Nephron progenitor cell (in vitro differentiated cells): ENCODE results near the gene CLK3.

Experiments
- DNase-seq: peaks from one replicate; pipeline ENCODE4 v3.0.0; 2021
- H3K27ac Mint-ChIP-seq: 2 replicates; pipeline ENCODE4 v1.8.0; 2021; ENCODE audit warnings: mild to moderate bottlenecking, moderate library complexity, mixed read lengths
- H3K27me3 Mint-ChIP-seq: 2 replicates; pipeline ENCODE4 v1.8.0; 2021; ENCODE audit warnings: mild to moderate bottlenecking, low read depth, mixed read lengths; ENCODE audit not compliant: poor library complexity
- H3K36me3 Mint-ChIP-seq: 2 replicates; pipeline ENCODE4 v1.8.0; 2021; ENCODE audit warnings: low read depth, mixed read lengths
- H3K4me1 Mint-ChIP-seq: 2 replicates; pipeline ENCODE4 v1.8.0; 2021; ENCODE audit warnings: mixed read lengths
- H3K4me3 Mint-ChIP-seq: 2 replicates; pipeline ENCODE4 v1.8.0; 2021; ENCODE audit warnings: mild to moderate bottlenecking, moderate library complexity, mixed read lengths
- H3K9me3 Mint-ChIP-seq: 2 replicates; pipeline ENCODE4 v1.8.0; 2021; ENCODE audit warnings: mild to moderate bottlenecking, moderate library complexity, mixed read lengths
- CTCF ChIP-seq: fragments of 200-600 bp; sonication (generic); IDR thresholded peaks from 2 replicates; pipeline ENCODE4 v1.5.0; 2021; ENCODE audit warnings: antibody characterized with exemption

CLK3 gene

GRCh38 chr15:74664670-74665069, 49.0 kb downstream of the CLK3 start:
- H3K4me1 Mint-ChIP-seq, result peaks cover 9% of the 10 kb centered on the region
- no peak for TF ChIP-seq CTCF
- DNase-seq, result no peak
- no peaks in the 10 kb centered on the region for H3K9me3 Mint-ChIP-seq
- H3K4me3 Mint-ChIP-seq, result no peak overlapping the region
- no peaks in the 10 kb centered on the region for H3K27me3 Mint-ChIP-seq
- peaks cover 22% of the 10 kb centered on the region for H3K36me3 Mint-ChIP-seq
- H3K27ac Mint-ChIP-seq, result peak overlapping the region; percentile 68

GRCh38 chr15:74667975-74668374, 52.3 kb downstream of the CLK3 start:
- peaks cover 9% of the 10 kb centered on the region for H3K4me1 Mint-ChIP-seq
- peaks cover 24% of the 10 kb centered on the region for H3K36me3 Mint-ChIP-seq
- TF ChIP-seq CTCF, result no peak
- H3K9me3 Mint-ChIP-seq, result no peaks in the 10 kb centered on the region
- H3K27me3 Mint-ChIP-seq, result no peaks in the 10 kb centered on the region
- no peak overlapping the region for H3K27ac Mint-ChIP-seq
- no peak overlapping the region for H3K4me3 Mint-ChIP-seq
- DNase-seq, result no peak

GRCh38 chr15:74669627-74670026, 54.0 kb downstream of the CLK3 start:
- no peak for TF ChIP-seq CTCF

GRCh38 chr15:74674161-74674560, 58.5 kb downstream of the CLK3 start:
- no peak for DNase-seq
- Mint-ChIP-seq H3K27ac (peak overlapping the region; percentile 13), H3K4me3 (no peak overlapping the region), H3K27me3 (no peaks in the 10 kb centered on the region), H3K9me3 (no peaks in the 10 kb centered on the region), H3K4me1 (no peaks in the 10 kb centered on the region), H3K36me3 (peaks cover 40% of the 10 kb centered on the region)
- no peak for TF ChIP-seq CTCF

More at GRCh38 chr15:74669627-74670026, 54.0 kb downstream of the CLK3 start:
- peaks cover 39% of the 10 kb centered on the region for H3K36me3 Mint-ChIP-seq
- no peaks in the 10 kb centered on the region for H3K27me3 Mint-ChIP-seq
- no peaks in the 10 kb centered on the region for H3K4me1 Mint-ChIP-seq
- no peaks in the 10 kb centered on the region for H3K9me3 Mint-ChIP-seq
- no peak overlapping the region for H3K27ac Mint-ChIP-seq
- DNase-seq, result no peak
- H3K4me3 Mint-ChIP-seq, result no peak overlapping the region

GRCh38 chr15:74676801-74677200, 61.2 kb downstream of the CLK3 start:
- Mint-ChIP-seq H3K27ac (no peak overlapping the region), H3K36me3 (peaks cover 49% of the 10 kb centered on the region), H3K9me3 (peaks cover 6% of the 10 kb centered on the region), H3K4me3 (no peak overlapping the region), H3K4me1 (no peaks in the 10 kb centered on the region), H3K27me3 (no peaks in the 10 kb centered on the region)
- no peak for DNase-seq
- no peak for TF ChIP-seq CTCF
